ENCODE measurements around the gene GK2. TPM values are rescaled to one million over a fixed set of nuclear protein-coding genes. Genes with fewer than 3 reads are reported as not detected.

The GK2 gene
- total RNA-seq, 1 experiment from 2014 or later = not detected

DNA sequence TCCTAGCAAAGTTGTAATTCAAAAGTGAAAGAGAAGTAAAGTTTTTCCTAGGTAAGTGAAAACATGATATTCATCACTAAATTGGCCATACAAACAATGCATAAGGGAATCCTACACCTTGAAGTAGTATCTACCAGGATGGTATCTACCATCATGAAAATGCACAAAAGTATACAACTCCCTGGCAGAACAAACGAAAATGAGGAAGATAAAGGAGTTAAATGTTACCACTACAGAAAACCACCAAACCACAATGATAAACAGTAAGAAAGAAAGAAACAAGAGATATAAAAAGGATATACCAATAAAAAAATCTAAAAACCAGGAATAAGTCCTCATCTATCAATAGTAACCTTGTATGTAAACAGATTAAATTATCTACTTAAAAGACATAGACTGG lies 26.9 kb downstream of the GK2 start:
- H3K27ac ChIP-seq = no peak overlapping the region
- H3K4me3 ChIP-seq = no peak overlapping the region
- H3K9me2 ChIP-seq (ENCODE audit: insufficient read depth) = no peaks in the 10 kb centered on the region
- H3K36me3 ChIP-seq (ENCODE audit: low read depth) = no peaks in the 10 kb centered on the region
- no peak overlapping the region for H3K4me2 ChIP-seq
- H2AFZ ChIP-seq = no peak overlapping the region
- no peaks in the 10 kb centered on the region for H3K4me1 ChIP-seq (replicated peaks; ENCODE audit: insufficient read depth)
- H3K9me3 ChIP-seq (ENCODE audit: insufficient read depth, low read depth) = no peaks in the 10 kb centered on the region
- no peak for DNase-seq
- no peaks in the 10 kb centered on the region for H3K79me2 ChIP-seq (ENCODE audit: low read depth)
- ChIA-PET CTCF (no interaction called here), POLR2A (ENCODE audit: unreplicated experiment) (no interaction called here)
- H3K27me3 ChIP-seq (ENCODE audit: insufficient read depth, low read depth) = no peaks in the 10 kb centered on the region
- H3F3A ChIP-seq (ENCODE audit: insufficient read depth, low read depth) = no peaks in the 10 kb centered on the region
- no peaks in the 10 kb centered on the region for H4K20me1 ChIP-seq (ENCODE audit: insufficient read depth)
- no peak for TF ChIP-seq EZH2 (IDR thresholded peaks at IDR 0.05; ENCODE audit: low read depth)
- TF ChIP-seq, protein P1, sequence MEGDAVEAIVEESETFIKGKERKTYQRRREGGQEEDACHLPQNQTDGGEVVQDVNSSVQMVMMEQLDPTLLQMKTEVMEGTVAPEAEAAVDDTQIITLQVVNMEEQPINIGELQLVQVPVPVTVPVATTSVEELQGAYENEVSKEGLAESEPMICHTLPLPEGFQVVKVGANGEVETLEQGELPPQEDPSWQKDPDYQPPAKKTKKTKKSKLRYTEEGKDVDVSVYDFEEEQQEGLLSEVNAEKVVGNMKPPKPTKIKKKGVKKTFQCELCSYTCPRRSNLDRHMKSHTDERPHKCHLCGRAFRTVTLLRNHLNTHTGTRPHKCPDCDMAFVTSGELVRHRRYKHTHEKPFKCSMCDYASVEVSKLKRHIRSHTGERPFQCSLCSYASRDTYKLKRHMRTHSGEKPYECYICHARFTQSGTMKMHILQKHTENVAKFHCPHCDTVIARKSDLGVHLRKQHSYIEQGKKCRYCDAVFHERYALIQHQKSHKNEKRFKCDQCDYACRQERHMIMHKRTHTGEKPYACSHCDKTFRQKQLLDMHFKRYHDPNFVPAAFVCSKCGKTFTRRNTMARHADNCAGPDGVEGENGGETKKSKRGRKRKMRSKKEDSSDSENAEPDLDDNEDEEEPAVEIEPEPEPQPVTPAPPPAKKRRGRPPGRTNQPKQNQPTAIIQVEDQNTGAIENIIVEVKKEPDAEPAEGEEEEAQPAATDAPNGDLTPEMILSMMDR (conservative IDR thresholded peaks at IDR 0.05) = no peak
- intact Hi-C loops (cut with micrococcal nuclease; ENCODE audit: unreplicated experiment) = no loop called here
- no TSS peak for BruUV-seq (replicated peaks)

- POLR2A ChIA-PET (ENCODE audit: unreplicated experiment) = no interaction called here
- intact Hi-C loops (cut with micrococcal nuclease; ENCODE audit: unreplicated experiment) = no loop called here
- Histone ChIP-seq H3K27me3 (ENCODE audit: insufficient read depth, low read depth) (no peaks in the 10 kb centered on the region), H4K20me1 (ENCODE audit: insufficient read depth) (no peaks in the 10 kb centered on the region), H3K9me2 (ENCODE audit: insufficient read depth) (no peaks in the 10 kb centered on the region), H3K4me3 (no peak overlapping the region), H3K9me3 (ENCODE audit: insufficient read depth, low read depth) (no peaks in the 10 kb centered on the region), H3K4me2 (no peak overlapping the region), H3F3A (ENCODE audit: insufficient read depth, low read depth) (no peaks in the 10 kb centered on the region), H3K79me2 (ENCODE audit: low read depth) (no peaks in the 10 kb centered on the region), H3K36me3 (ENCODE audit: low read depth) (no peaks in the 10 kb centered on the region), H3K27ac (no peak overlapping the region), H2AFZ (no peak overlapping the region), H3K4me1 (replicated peaks; ENCODE audit: insufficient read depth) (no peaks in the 10 kb centered on the region)
- CTCF ChIA-PET = no interaction called here
- TF ChIP-seq, protein P1 (conservative IDR thresholded peaks at IDR 0.05) = no peak
- no peak for TF ChIP-seq EZH2 (IDR thresholded peaks at IDR 0.05; ENCODE audit: low read depth)
- DNase-seq = no peak
- BruUV-seq (replicated peaks) = no TSS peak
These were observed 38.0 kb downstream of the GK2 start for GRCh38 chr4:79370026-79370425.

DNA sequence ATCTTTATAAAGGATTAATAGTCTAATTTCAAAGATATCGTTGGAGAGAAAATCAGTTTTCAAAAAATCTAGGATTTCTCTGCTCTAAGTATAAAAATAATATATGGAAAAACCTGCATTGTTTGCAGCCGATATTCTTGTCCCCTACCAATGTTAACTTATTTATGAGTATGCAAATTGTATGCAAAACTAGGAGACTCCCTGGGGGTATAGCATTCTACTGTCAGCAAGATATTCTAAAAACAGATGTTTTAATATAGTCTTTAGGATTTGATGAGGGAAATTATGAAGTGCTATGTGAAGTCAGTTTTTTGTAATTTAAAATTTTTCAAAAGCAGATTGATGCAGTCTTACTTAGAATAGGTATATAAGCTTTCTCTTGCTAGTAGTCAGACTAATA lies 40.9 kb downstream of the GK2 start:
- ChIA-PET POLR2A (ENCODE audit: unreplicated experiment) (no interaction called here), CTCF (no interaction called here)
- intact Hi-C loops (cut with micrococcal nuclease; ENCODE audit: unreplicated experiment) = no loop called here
- no peaks in the 10 kb centered on the region for H3K79me2 ChIP-seq (ENCODE audit: low read depth)
- H3K4me3 ChIP-seq = no peak overlapping the region
- H3K9me3 ChIP-seq (ENCODE audit: insufficient read depth, low read depth) = no peaks in the 10 kb centered on the region
- DNase-seq = no peak
- no peak overlapping the region for H3K4me2 ChIP-seq
- H2AFZ ChIP-seq = no peak overlapping the region
- H3K36me3 ChIP-seq (ENCODE audit: low read depth) = no peaks in the 10 kb centered on the region
- H3K9me2 ChIP-seq (ENCODE audit: insufficient read depth) = no peaks in the 10 kb centered on the region
- TF ChIP-seq, protein P1 (conservative IDR thresholded peaks at IDR 0.05) = no peak
- no peak for TF ChIP-seq EZH2 (IDR thresholded peaks at IDR 0.05; ENCODE audit: low read depth)
- H3K27ac ChIP-seq = no peak overlapping the region
- no peaks in the 10 kb centered on the region for H4K20me1 ChIP-seq (ENCODE audit: insufficient read depth)
- no peaks in the 10 kb centered on the region for H3F3A ChIP-seq (ENCODE audit: insufficient read depth, low read depth)
- H3K4me1 ChIP-seq (replicated peaks; ENCODE audit: insufficient read depth) = no peaks in the 10 kb centered on the region
- H3K27me3 ChIP-seq (ENCODE audit: insufficient read depth, low read depth) = no peaks in the 10 kb centered on the region
- BruUV-seq (replicated peaks) = no TSS peak

Data from PC-9 (cell line).